ENCODE results near the gene CCNK.

DNA sequence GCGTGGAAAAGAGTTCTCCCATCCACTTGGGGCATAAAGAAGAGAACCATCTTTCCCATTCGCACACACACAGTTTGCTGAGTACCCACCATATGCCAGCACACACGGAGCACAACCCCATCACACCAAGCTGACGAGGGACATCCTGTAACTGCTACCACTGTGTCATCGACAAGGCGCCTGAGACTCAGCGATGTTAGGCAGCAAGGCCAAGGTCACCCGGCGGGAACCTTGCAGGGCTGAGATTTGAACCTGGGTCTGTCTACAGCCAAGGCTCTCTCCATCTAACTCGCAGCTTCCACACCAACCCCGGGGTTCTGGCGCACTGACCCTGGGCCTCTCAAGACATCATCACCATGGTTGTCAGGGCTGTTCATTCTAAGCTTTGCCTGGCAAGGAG is 62.8 kb downstream of the CCNK start:
- TF ChIP-seq, protein P1, sequence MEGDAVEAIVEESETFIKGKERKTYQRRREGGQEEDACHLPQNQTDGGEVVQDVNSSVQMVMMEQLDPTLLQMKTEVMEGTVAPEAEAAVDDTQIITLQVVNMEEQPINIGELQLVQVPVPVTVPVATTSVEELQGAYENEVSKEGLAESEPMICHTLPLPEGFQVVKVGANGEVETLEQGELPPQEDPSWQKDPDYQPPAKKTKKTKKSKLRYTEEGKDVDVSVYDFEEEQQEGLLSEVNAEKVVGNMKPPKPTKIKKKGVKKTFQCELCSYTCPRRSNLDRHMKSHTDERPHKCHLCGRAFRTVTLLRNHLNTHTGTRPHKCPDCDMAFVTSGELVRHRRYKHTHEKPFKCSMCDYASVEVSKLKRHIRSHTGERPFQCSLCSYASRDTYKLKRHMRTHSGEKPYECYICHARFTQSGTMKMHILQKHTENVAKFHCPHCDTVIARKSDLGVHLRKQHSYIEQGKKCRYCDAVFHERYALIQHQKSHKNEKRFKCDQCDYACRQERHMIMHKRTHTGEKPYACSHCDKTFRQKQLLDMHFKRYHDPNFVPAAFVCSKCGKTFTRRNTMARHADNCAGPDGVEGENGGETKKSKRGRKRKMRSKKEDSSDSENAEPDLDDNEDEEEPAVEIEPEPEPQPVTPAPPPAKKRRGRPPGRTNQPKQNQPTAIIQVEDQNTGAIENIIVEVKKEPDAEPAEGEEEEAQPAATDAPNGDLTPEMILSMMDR (IDR thresholded peaks at IDR 0.05) = no peak
- no peak for TF ChIP-seq POLR2A (IDR thresholded peaks at IDR 0.05)

Data from tibial nerve (tissue), 3 donors.